Myometrial cell (primary cell): ENCODE measurements around the gene TCF4. TPM values are rescaled to one million over a fixed set of nuclear protein-coding genes. Genes with fewer than 3 reads are reported as not detected.

Source experiments
- total RNA-seq: library from RNA; depleted of rRNA; stranded (reverse); fragments of >200 nt; gene quantifications from 2 replicates; pipeline ENCODE4 v1.2.3, GENCODE V29; 2015

Gene TCF4
- total RNA-seq: 34.0 and 34.9 TPM in 2 replicates

GRCh38 chr18:55588111-55588869 lies at the start of gene TCF4:
Gene TCF4 (minus strand): TSS chr18:55588192. CDS start chr18:55587116, 1,076 bp downstream.

